GM18909 (cell line): ENCODE results near the gene FRMD4B.

Source experiments
- ATAC-seq: cut with Tn5 transposase; IDR thresholded peaks from one replicate; pipeline ENCODE4 v1.9.1; 2021; ENCODE audit warnings: mild to moderate bottlenecking; ENCODE audit not compliant: unreplicated experiment, poor library complexity

Gene FRMD4B

GRCh38 chr3:69144631-69145245, 241.2 kb downstream of the FRMD4B start:
- no peak for ATAC-seq

DNA sequence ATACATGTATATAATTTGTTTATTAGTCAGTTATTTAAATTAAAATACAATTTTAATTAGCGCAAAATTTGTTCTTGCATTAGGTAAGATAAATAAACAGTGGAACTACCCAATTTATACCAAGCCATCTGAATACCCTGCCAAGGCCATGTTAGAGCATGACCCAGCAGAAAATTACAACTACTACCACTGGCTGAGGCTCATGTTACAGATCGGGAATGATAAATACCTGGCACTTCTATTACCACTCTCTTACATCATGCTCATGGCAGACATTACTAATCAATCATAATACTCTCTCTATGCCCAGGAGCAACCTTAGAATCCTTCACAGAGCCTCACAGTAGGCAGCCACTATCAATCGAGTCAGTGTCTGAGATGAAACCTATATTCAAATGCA, 242.3 kb downstream of the FRMD4B start:
- ATAC-seq = no peak

GRCh38 chr3:69142797-69143454, 243.0 kb downstream of the FRMD4B start:
- no peak for ATAC-seq

DNA sequence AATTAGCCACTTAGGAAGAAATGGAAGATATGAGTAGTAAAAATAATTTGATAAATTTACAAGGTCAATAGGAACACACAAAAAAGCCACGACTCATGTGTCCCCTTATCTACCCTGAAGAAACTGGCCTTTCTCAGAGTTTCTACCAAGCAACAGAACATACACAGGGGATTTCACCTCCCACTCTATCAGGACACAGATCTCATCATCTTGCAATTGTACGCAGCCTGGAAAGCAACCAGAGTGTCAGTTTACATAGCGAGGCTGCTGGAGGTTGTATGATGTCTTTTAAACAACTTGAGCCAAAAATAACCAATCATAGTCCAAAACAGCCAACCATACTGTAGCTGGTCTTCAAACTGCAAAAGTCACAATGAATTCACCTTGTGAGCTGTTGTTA, 243.8 kb downstream of the FRMD4B start:
- ATAC-seq = no peak

DNA sequence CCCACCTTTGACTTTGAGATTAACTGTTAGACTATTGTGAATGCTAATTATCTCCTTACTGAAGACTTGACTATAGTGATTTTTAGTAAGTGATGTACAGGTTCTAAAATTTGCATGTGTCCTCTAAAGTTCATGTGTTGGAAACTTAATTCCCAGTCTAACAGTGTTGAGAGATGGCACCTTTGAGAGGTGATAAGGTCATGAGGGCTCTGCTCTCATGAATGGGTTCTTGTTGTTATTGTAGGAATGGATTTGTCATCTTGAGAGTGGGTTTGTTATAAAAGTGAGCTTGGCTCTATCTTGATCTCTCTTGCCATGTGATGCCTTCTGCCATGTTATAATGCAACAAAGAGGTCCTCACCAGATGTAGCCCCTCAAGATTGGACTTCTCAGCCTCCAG, 244.6 kb downstream of the FRMD4B start:
- no peak for ATAC-seq

DNA sequence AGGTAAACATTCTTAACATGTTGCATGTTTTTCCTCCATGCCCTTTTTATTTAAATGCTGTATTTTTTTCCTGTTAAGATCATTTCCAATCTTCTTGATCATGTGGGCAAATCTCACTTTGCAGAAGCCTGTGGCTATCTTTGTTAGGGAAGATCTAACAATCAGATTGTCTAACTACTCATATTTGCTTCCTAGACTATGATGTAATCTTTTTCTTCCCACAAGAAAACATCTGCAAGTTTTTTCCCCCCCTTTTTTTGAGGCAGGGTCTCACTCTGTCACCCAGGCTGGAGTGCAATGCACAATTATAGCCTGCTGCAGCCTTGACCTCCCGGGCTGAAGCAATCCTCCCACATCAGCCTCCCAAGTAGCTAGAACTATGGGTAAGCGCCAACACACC, 248.5 kb downstream of the FRMD4B start:
- no peak for ATAC-seq

GRCh38 chr3:69137005-69137404, 248.9 kb downstream of the FRMD4B start:
- no peak for ATAC-seq

- peak; percentile 88 for ATAC-seq
These were observed 255.2 kb downstream of the FRMD4B start for GRCh38 chr3:69130689-69131088.

- no peak for ATAC-seq
These were observed 256.4 kb downstream of the FRMD4B start for GRCh38 chr3:69129531-69129930.

DNA sequence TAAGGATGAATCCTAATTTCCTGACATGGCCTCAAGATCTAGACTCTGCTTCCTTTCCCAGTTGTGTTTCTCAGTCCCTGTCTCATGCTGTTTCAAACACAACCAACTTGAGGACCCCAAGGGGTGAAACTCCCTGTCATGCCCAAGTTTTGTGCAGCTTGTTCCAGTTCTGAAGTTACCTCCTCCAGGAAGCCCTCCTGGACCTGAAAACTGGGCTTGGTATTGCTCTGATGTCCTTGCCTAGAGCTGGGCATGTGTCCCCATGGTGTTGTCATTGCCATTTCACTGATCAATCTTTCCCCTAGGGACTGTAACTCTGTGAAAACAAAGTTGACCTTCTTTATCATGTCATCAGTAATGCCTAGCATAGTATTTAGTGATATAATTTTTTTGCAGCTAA, 257.4 kb downstream of the FRMD4B start:
- ATAC-seq = no peak

DNA sequence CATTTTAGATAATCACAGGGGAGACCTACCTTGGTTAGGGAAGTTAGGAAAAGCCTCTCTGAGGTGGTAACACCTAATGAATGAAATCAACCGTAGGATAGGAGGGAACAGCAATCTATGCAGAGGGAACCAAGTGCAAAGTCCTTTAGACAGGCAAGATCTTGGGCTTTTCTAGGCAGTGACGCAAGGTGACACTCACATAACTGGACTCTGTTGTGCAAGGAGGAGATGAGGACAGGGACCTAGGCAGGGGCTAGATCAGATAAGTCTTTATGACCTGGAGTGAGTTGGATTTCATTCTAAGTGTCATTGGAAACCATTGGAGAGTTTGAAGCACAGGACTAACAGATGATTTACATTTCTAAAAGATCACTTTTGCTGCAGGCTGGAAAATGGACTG, 258.9 kb downstream of the FRMD4B start:
- no peak for ATAC-seq

GRCh38 chr3:69126216-69126615, 259.7 kb downstream of the FRMD4B start:
- no peak for ATAC-seq

DNA sequence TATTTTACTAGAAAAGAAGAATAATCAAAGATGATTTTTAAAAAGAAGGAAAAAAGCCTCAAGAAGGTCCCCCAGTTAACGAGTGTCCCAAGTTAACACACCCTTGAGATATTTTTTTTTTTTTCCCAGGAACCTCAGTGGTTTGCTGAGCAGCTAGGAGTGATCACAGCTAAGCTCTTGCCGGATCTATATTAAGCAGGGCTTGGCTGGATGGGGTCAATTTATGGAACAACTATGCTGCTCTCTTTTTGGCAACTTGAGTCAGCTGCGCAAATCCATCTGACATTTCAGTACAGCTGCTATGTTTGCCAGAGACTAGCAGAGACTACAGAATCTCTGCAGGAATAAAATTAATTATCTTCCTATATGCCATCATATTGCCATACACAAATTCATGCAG, 263.5 kb downstream of the FRMD4B start, which contains the start of gene LMOD3:
Gene LMOD3, minus strand, starts transcription at position 193 of the 400 bp plus-strand sequence. CDS start 209 bp downstream, outside the sequence.
- ATAC-seq = no peak

GRCh38 chr3:69121950-69122349, 263.9 kb downstream of the FRMD4B start:
- no peak for ATAC-seq

GRCh38 chr3:69121513-69121912, 264.4 kb downstream of the FRMD4B start:
- ATAC-seq = no peak

GRCh38 chr3:69120879-69121464, 264.9 kb downstream of the FRMD4B start:
- peak; percentile 81 for ATAC-seq
